NCI-H2029 (cell line): ENCODE data around the gene ADGRB3.
"Not testable (repeated sequence)": the region's sequence is repeated elsewhere in the genome, so short reads cannot be mapped to it uniquely, and the experiment has no call there.

Source experiments
- DNase-seq: peaks from one replicate; lab custom pipeline; 2025; lab: John Stamatoyannopoulos, UW

ADGRB3 gene

GRCh38 chr6:69263297-69263696 is 628.2 kb downstream of the ADGRB3 start:
- DNase-seq: no peak

GRCh38 chr6:69265090-69265489 is 630.0 kb downstream of the ADGRB3 start:
- DNase-seq: no peak

GRCh38 chr6:69265706-69266105 is 630.6 kb downstream of the ADGRB3 start:
- no peak for DNase-seq

- no peak for DNase-seq
These were observed 641.1 kb downstream of the ADGRB3 start for GRCh38 chr6:69276204-69276603.

- DNase-seq: no peak
These were observed 644.7 kb downstream of the ADGRB3 start for GRCh38 chr6:69279805-69280204.

GRCh38 chr6:69280858-69281257 is 645.8 kb downstream of the ADGRB3 start:
- no peak for DNase-seq

- DNase-seq: no peak
These were observed 649.2 kb downstream of the ADGRB3 start for GRCh38 chr6:69284176-69284730.

- DNase-seq: no peak
These were observed 650.0 kb downstream of the ADGRB3 start for GRCh38 chr6:69285054-69285453.

- no peak for DNase-seq
These were observed 651.2 kb downstream of the ADGRB3 start for GRCh38 chr6:69286331-69286730.

GRCh38 chr6:69288198-69288597 is 653.1 kb downstream of the ADGRB3 start:
- DNase-seq: not testable (repeated sequence)

GRCh38 chr6:69289689-69290495 is 654.8 kb downstream of the ADGRB3 start:
- DNase-seq: no peak

GRCh38 chr6:69293471-69293870 is 658.4 kb downstream of the ADGRB3 start:
- no peak for DNase-seq

GRCh38 chr6:69294407-69294806 is 659.3 kb downstream of the ADGRB3 start:
- DNase-seq: no peak

GRCh38 chr6:69294862-69295261 is 659.8 kb downstream of the ADGRB3 start:
- no peak for DNase-seq

- DNase-seq: no peak
These were observed 668.3 kb downstream of the ADGRB3 start for GRCh38 chr6:69303382-69303781.

- DNase-seq: no peak
These were observed 670.4 kb downstream of the ADGRB3 start for GRCh38 chr6:69305456-69305855.

GRCh38 chr6:69308584-69308983 is 673.5 kb downstream of the ADGRB3 start:
- DNase-seq: no peak

- no peak for DNase-seq
These were observed 676.8 kb downstream of the ADGRB3 start for GRCh38 chr6:69311888-69312287.

GRCh38 chr6:69314001-69314400 is 678.9 kb downstream of the ADGRB3 start:
- no peak for DNase-seq

GRCh38 chr6:69314531-69314930 is 679.4 kb downstream of the ADGRB3 start:
- DNase-seq: no peak

- DNase-seq: no peak
These were observed 696.8 kb downstream of the ADGRB3 start for GRCh38 chr6:69331886-69332285.

- no peak for DNase-seq
These were observed 702.2 kb downstream of the ADGRB3 start for GRCh38 chr6:69337311-69337710.

- no peak for DNase-seq
These were observed 703.5 kb downstream of the ADGRB3 start for GRCh38 chr6:69338431-69339162.
